Measurements from ENCODE around the gene MOSMO.

DNA sequence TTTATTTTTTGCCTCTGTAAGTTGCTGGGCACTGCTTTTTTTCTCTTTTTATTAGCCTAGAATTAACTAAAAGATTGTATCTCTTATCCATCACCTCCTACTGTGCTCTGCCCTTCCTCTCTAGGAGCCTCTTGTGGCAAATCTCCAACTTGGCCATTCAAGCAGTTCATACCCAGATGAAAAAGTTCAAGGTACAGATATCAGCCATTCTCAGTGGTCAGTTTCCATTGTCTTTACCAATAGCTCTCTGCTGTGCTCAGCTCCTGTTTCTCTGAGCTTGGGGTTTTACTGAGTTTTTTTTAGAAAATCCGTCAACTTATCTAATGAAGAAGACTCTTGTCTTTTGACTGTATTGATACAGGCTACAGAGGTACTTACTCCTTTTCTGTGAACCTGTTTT is 15.6 kb downstream of the MOSMO start:
- TF ChIP-seq TCF7L2 (IDR thresholded peaks at IDR 0.05; ENCODE audit: borderline replicate concordance, extremely low read depth, insufficient read depth, insufficient read length) (no peak), EZH2 (IDR thresholded peaks at IDR 0.05) (no peak), POLR2AphosphoS5 (IDR thresholded peaks at IDR 0.05; ENCODE audit: low read depth, low read length) (no peak), POLR2A (IDR thresholded peaks at IDR 0.05; ENCODE audit: borderline replicate concordance, extremely low read depth, insufficient read depth, insufficient read length) (no peak)
- TF ChIP-seq, protein P1, sequence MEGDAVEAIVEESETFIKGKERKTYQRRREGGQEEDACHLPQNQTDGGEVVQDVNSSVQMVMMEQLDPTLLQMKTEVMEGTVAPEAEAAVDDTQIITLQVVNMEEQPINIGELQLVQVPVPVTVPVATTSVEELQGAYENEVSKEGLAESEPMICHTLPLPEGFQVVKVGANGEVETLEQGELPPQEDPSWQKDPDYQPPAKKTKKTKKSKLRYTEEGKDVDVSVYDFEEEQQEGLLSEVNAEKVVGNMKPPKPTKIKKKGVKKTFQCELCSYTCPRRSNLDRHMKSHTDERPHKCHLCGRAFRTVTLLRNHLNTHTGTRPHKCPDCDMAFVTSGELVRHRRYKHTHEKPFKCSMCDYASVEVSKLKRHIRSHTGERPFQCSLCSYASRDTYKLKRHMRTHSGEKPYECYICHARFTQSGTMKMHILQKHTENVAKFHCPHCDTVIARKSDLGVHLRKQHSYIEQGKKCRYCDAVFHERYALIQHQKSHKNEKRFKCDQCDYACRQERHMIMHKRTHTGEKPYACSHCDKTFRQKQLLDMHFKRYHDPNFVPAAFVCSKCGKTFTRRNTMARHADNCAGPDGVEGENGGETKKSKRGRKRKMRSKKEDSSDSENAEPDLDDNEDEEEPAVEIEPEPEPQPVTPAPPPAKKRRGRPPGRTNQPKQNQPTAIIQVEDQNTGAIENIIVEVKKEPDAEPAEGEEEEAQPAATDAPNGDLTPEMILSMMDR (IDR thresholded peaks at IDR 0.05 in 2 of 3, conservative IDR thresholded peaks at IDR 0.05 in 1 of 3; ENCODE audit: borderline replicate concordance in 1 of 3, insufficient read depth in 1 of 3, low read depth in 2 of 3, low read length in 2 of 3) = no peak
